Esophagus squamous epithelium (tissue), 5 donors: ENCODE measurements around the gene NAA25. TPM values are rescaled to one million over a fixed set of nuclear protein-coding genes. Genes with fewer than 3 reads are reported as not detected.
"Not testable (repeated sequence)": the region's sequence is repeated elsewhere in the genome, so short reads cannot be mapped to it uniquely, and the experiment has no call there.

ENCODE experiments used
- DNase-seq: peaks from one replicate; lab custom pipeline; 2025; lab: John Stamatoyannopoulos, UW
- H3K27ac ChIP-seq, 4 donors: fragments of 200-600 bp; sonication (generic); one replicate each; pipeline ENCODE4 v1.5.1; 2016 to 2019; ENCODE audit warnings: mild to moderate bottlenecking in 1 of 4
- H3K27me3 ChIP-seq, 4 donors: fragments of 200-600 bp; sonication (generic); 1 replicate in 3 of 4; 2 replicates in 1 of 4; pipeline versions ENCODE4 v1.5.1 to v1.6.0; 2017 to 2021; ENCODE audit warnings: antibody characterized with exemption in 1 of 4
- H3K36me3 ChIP-seq, 3 donors: fragments of 200-600 bp; sonication (generic); one replicate each; pipeline ENCODE4 v1.5.1; 2016 to 2019
- H3K4me1 ChIP-seq, 3 donors: fragments of 200-600 bp; sonication (generic); one replicate each; pipeline ENCODE4 v1.5.1; 2017 to 2019
- H3K4me3 ChIP-seq, 4 donors: fragments of 200-600 bp; sonication (generic); 1 replicate in 3 of 4; 2 replicates in 1 of 4; pipeline ENCODE4 v1.5.1; 2016 to 2019; ENCODE audit warnings: mild to moderate bottlenecking in 2 of 4, moderate library complexity in 1 of 4
- H3K9me3 ChIP-seq, 3 donors: fragments of 200-600 bp; sonication (generic); one replicate each; pipeline ENCODE4 v1.5.1; 2016 to 2019
- POLR2A ChIP-seq, 4 donors: fragments of 450-650 bp; IDR thresholded peaks; one replicate each; pipeline ENCODE4 v1.6.1; 2017; ENCODE audit warnings: antibody characterized with exemption in 4 of 4, mild to moderate bottlenecking in 4 of 4, moderate library complexity in 3 of 4
- WGBS, 2 donors: methylation state at CpG; one replicate each; pipeline ENCODE4 v1.1.5; 2018; 5-methylcytosine and 5-hydroxymethylcytosine counted together
- intact Hi-C: fragments of 100-400 bp; cut with DNase I; formaldehyde crosslinking; loops from one replicate; pipeline ENCODE4 v1.15.0; 2022
- total RNA-seq, 4 donors: library from RNA; depleted of rRNA; stranded (reverse); fragments of >200 nt; gene quantifications; one replicate each; pipeline ENCODE4 v1.1.0, GENCODE V29; 2016
- TF ChIP-seq, protein P1 (sequence below), 6 experiments: fragments of 450-650 bp in 4 of 6; fragments of 200-600 bp in 2 of 6; sonication (generic) in 2 of 6; IDR thresholded peaks; one replicate each; pipeline ENCODE4 v1.5.1; 2016 to 2019; ENCODE audit warnings: antibody characterized with exemption in 6 of 6, mild to moderate bottlenecking in 4 of 6, moderate library complexity in 4 of 6
- donor health status: DM: yes; HTN: yes; CAD: no.

Gene NAA25
- total RNA-seq, 4 donors from 2014 or later, result 12.6 to 36.6 (median 26.4) TPM

- no peak overlapping the region for H3K4me3 ChIP-seq
- 89 to 97% methylated on average over 2 of the region's 2 CpGs for WGBS, 2 donors
- TF ChIP-seq, protein P1, sequence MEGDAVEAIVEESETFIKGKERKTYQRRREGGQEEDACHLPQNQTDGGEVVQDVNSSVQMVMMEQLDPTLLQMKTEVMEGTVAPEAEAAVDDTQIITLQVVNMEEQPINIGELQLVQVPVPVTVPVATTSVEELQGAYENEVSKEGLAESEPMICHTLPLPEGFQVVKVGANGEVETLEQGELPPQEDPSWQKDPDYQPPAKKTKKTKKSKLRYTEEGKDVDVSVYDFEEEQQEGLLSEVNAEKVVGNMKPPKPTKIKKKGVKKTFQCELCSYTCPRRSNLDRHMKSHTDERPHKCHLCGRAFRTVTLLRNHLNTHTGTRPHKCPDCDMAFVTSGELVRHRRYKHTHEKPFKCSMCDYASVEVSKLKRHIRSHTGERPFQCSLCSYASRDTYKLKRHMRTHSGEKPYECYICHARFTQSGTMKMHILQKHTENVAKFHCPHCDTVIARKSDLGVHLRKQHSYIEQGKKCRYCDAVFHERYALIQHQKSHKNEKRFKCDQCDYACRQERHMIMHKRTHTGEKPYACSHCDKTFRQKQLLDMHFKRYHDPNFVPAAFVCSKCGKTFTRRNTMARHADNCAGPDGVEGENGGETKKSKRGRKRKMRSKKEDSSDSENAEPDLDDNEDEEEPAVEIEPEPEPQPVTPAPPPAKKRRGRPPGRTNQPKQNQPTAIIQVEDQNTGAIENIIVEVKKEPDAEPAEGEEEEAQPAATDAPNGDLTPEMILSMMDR (IDR thresholded peaks at IDR 0.05), result no peak
- TF ChIP-seq POLR2A (IDR thresholded peaks at IDR 0.05), result no peak
- intact Hi-C loops, result no loop called here
- peaks cover 14 to 100% (median 21%) of the 10 kb centered on the region in 3 donors for H3K36me3 ChIP-seq
- no peak overlapping the region for H3K27ac ChIP-seq
- H3K27me3 ChIP-seq, result no peaks in the 10 kb centered on the region
- H3K4me1 ChIP-seq, result no peaks in the 10 kb centered on the region
- no peaks in the 10 kb centered on the region for H3K9me3 ChIP-seq
- no peak for DNase-seq
Observed at GRCh38 chr12:112063273-112063672, 45.3 kb downstream of the NAA25 start.

- no peak overlapping the region for H3K4me3 ChIP-seq
- peaks cover 15 to 100% (median 31%) of the 10 kb centered on the region in 3 donors for H3K36me3 ChIP-seq
- no peaks in the 10 kb centered on the region for H3K9me3 ChIP-seq
- H3K27ac ChIP-seq, result no peak overlapping the region
- no peak for DNase-seq
- WGBS, 2 donors, result 95 to 100% methylated on average over 2 of the region's 2 CpGs
- no peaks in the 10 kb centered on the region for H3K4me1 ChIP-seq
- TF ChIP-seq POLR2A (IDR thresholded peaks at IDR 0.05), result no peak
- TF ChIP-seq, protein P1 (IDR thresholded peaks at IDR 0.05), result no peak
- H3K27me3 ChIP-seq, result no peaks in the 10 kb centered on the region
- intact Hi-C loops, result no loop called here
Observed at GRCh38 chr12:112061137-112061536, 47.4 kb downstream of the NAA25 start.

GRCh38 chr12:112049351-112049750 is 59.2 kb downstream of the NAA25 start:
- Histone ChIP-seq H3K27ac (no peak overlapping the region), H3K4me1 (no peaks in the 10 kb centered on the region), H3K9me3 (no peaks in the 10 kb centered on the region), H3K4me3 (no peak overlapping the region), H3K36me3 (peaks cover 8 to 100% (median 44%) of the 10 kb centered on the region in 3 donors), H3K27me3 (no peaks in the 10 kb centered on the region)
- TF ChIP-seq POLR2A (IDR thresholded peaks at IDR 0.05), result no peak
- TF ChIP-seq, protein P1 (IDR thresholded peaks at IDR 0.05), result no peak
- 93% methylated on average over 11 to 13 of the region's 13 CpGs for WGBS, 2 donors
- no peak for DNase-seq
- intact Hi-C loops, result no loop called here

DNA sequence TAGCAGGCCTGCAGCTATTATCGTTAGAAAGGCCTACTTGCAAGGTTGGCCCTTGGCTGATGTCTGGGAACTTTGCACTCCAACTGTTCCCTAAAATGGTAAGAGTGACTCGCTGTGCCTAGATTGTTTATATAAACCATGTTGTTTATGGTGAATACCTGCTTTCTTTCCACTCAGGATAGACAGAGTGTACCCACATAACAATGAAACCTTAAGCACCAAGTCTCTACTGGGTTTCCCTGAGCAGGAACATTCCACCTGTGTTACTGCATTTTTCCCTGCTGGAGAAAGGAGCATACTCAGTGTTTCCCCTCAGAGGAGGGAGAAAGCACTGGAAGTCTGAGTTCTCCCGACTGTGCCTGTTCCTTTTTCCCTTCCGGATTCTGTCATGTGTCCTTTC is 62.6 kb downstream of the NAA25 start:
- intact Hi-C loops, result no loop called here
- no peak for DNase-seq
- Histone ChIP-seq H3K36me3 (peaks cover 0 to 100% (median 50%) of the 10 kb centered on the region in 3 donors), H3K4me1 (no peaks in the 10 kb centered on the region), H3K9me3 (no peaks in the 10 kb centered on the region), H3K4me3 (no peak overlapping the region), H3K27ac (peak overlapping the region in 3 of 4 donors; percentile 10 to 42 (median 38)), H3K27me3 (no peaks in the 10 kb centered on the region)
- TF ChIP-seq, protein P1 (IDR thresholded peaks at IDR 0.05), result no peak
- no peak for TF ChIP-seq POLR2A (IDR thresholded peaks at IDR 0.05)
- WGBS, 2 donors, result 71 to 74% methylated on average over 4 of the region's 4 CpGs

DNA sequence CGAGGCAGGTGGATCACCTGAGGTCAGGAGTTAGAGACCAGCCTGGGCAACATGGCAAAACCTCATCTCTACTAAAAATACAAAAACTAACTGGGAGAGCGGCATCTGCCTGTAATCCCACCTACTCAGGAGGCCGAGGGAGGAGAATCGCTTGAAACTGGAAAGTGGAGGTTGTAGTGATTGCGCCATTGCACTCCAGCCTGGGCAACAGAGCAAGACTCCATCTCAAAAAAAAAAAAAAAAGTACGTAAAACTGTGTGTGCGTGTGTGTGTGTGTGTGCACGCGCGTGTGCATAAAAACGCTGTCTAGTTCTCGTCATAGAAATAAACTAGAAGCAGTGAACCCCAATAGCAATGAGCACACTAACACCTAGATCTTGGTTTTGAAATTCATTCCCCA is 72.0 kb downstream of the NAA25 start:
- H3K27me3 ChIP-seq, H3K4me1 ChIP-seq, H3K27ac ChIP-seq, H3K9me3 ChIP-seq, H3K4me3 ChIP-seq, intact Hi-C loops, DNase-seq: not testable (repeated sequence)
- H3K36me3 ChIP-seq, result peaks cover 0 to 100% (median 25%) of the 10 kb centered on the region in 3 donors
- WGBS, 2 donors, result 90 to 92% methylated on average over 12 of the region's 12 CpGs
